Keratinocyte (primary cell): ENCODE measurements around the gene ALDH1L1. TPM values are rescaled to one million over a fixed set of nuclear protein-coding genes. Genes with fewer than 3 reads are reported as not detected.

Experiments used
- DNase-seq: peaks from one replicate; pipeline ENCODE4 v3.0.0-alpha.2; 2011; ENCODE audit warnings: low read depth, missing footprints, low spot score
- FAIRE-seq: peaks from 2 replicates; lab custom pipeline; 2011; peaks lifted over from hg19 to GRCh38; lab: Jason Lieb, UNC
- H2AFZ ChIP-seq: 2 replicates; pipeline ENCODE4 v1.6.0; 2012; ENCODE audit warnings: low read length, control low read depth, inconsistent platforms; ENCODE audit not compliant: control insufficient read depth
- H3K27ac ChIP-seq: 2 replicates; pipeline ENCODE4 v1.5.1; 2011; ENCODE audit warnings: low read length; ENCODE audit not compliant: control insufficient read depth, insufficient read depth
- H3K27me3 ChIP-seq: 3 replicates; pipeline ENCODE4 v1.6.0; 2011; ENCODE audit warnings: low read length; ENCODE audit not compliant: control insufficient read depth, insufficient read depth; ENCODE audit errors: extremely low read depth
- H3K36me3 ChIP-seq, 2 experiments: 2 replicates in 1 of 2; 3 replicates in 1 of 2; pipeline ENCODE4 v1.5.1; 2011; ENCODE audit warnings: low read length in 2 of 2, mild to moderate bottlenecking in 1 of 2; ENCODE audit not compliant: control insufficient read depth in 2 of 2, insufficient read depth in 2 of 2; ENCODE audit errors: extremely low read depth in 1 of 2
- H3K4me1 ChIP-seq: 3 replicates; pipeline ENCODE4 v1.5.1; 2011; ENCODE audit warnings: low read length; ENCODE audit not compliant: control insufficient read depth, insufficient read depth; ENCODE audit errors: extremely low read depth
- H3K4me2 ChIP-seq: 3 replicates; pipeline ENCODE4 v1.6.0; 2011; ENCODE audit warnings: low read depth, low read length; ENCODE audit not compliant: control insufficient read depth, insufficient read depth; ENCODE audit errors: extremely low read depth
- H3K4me3 ChIP-seq, 3 experiments: fragments of 200-600 bp in 1 of 3; sonication (generic) in 1 of 3; 2 replicates in 2 of 3; 3 replicates in 1 of 3; pipeline ENCODE4 v1.5.1; 2011 to 2016; ENCODE audit warnings: low read length in 3 of 3, mild to moderate bottlenecking in 3 of 3, control low read depth in 2 of 3, inconsistent platforms in 1 of 3, low read depth in 1 of 3, mixed read lengths in 1 of 3, mixed run types in 1 of 3, moderate library complexity in 1 of 3; ENCODE audit not compliant: control insufficient read depth in 2 of 3, insufficient read depth in 2 of 3; ENCODE audit errors: extremely low read depth in 1 of 3
- H3K79me2 ChIP-seq: 2 replicates; pipeline ENCODE4 v1.6.0; 2012; ENCODE audit warnings: low read length; ENCODE audit not compliant: control insufficient read depth, insufficient read depth
- H3K9ac ChIP-seq: 3 replicates; pipeline ENCODE4 v1.6.0; 2011; ENCODE audit warnings: low read length; ENCODE audit not compliant: control insufficient read depth, insufficient read depth; ENCODE audit errors: extremely low read depth
- H3K9me1 ChIP-seq: 3 replicates; pipeline ENCODE4 v1.6.0; 2011; ENCODE audit warnings: low read length; ENCODE audit not compliant: control insufficient read depth, insufficient read depth; ENCODE audit errors: extremely low read depth
- H3K9me3 ChIP-seq: 2 replicates; pipeline ENCODE4 v1.5.1; 2012; ENCODE audit warnings: low read depth, low read length; ENCODE audit not compliant: control insufficient read depth
- H4K20me1 ChIP-seq: 3 replicates; pipeline ENCODE4 v1.6.0; 2011; ENCODE audit warnings: low read length; ENCODE audit not compliant: control insufficient read depth, insufficient read depth; ENCODE audit errors: extremely low read depth
- EZH2 ChIP-seq: IDR thresholded peaks from one replicate; pipeline ENCODE4 v1.6.1; 2012; ENCODE audit warnings: inconsistent platforms, mild to moderate bottlenecking, low read length, moderate library complexity
- dilution Hi-C: fragments of 300-500 bp; cut with MboI; formaldehyde crosslinking; loops from one replicate; pipeline ENCODE4 v1.7.0; 2020; ENCODE audit warnings: low sequenced_read_pairs; ENCODE audit not compliant: extremely low pct_ligation_motif_present
- polyA plus RNA-seq, 5 experiments: library from polyadenylated mRNA; depleted of rRNA in 3 of 5; stranded (reverse) in 3 of 5; stranded (forward) in 1 of 5; unstranded in 1 of 5; fragments of >200 nt; gene quantifications; 1 replicate in 1 of 5; 2 replicates in 3 of 5; 3 replicates in 1 of 5; pipeline versions ENCODE4 v1.2.1 to v1.2.3, GENCODE V29; 2011 to 2012; ENCODE audit warnings: missing spikeins in 2 of 5, low read depth in 1 of 5, low replicate concordance in 1 of 5
- TF ChIP-seq, protein P1 (sequence below), 3 experiments: IDR thresholded peaks in 1 of 3; conservative IDR thresholded peaks in 1 of 3; optimal IDR thresholded peaks in 1 of 3; 2 replicates in 2 of 3; 3 replicates in 1 of 3; pipeline versions ENCODE3 to v1.5.1; 2011; ENCODE audit warnings: low read length in 3 of 3, mild to moderate bottlenecking in 3 of 3, moderate library complexity in 2 of 3, control low read depth in 1 of 3, inconsistent platforms in 1 of 3; ENCODE audit not compliant: insufficient read depth in 2 of 3; ENCODE audit errors: extremely low read depth in 1 of 3

The ALDH1L1 gene
- polyA plus RNA-seq, 1 donor (not counting 4 experiments of a cell fraction or from before 2014, with no cell fraction given), result 0.35 TPM

DNA sequence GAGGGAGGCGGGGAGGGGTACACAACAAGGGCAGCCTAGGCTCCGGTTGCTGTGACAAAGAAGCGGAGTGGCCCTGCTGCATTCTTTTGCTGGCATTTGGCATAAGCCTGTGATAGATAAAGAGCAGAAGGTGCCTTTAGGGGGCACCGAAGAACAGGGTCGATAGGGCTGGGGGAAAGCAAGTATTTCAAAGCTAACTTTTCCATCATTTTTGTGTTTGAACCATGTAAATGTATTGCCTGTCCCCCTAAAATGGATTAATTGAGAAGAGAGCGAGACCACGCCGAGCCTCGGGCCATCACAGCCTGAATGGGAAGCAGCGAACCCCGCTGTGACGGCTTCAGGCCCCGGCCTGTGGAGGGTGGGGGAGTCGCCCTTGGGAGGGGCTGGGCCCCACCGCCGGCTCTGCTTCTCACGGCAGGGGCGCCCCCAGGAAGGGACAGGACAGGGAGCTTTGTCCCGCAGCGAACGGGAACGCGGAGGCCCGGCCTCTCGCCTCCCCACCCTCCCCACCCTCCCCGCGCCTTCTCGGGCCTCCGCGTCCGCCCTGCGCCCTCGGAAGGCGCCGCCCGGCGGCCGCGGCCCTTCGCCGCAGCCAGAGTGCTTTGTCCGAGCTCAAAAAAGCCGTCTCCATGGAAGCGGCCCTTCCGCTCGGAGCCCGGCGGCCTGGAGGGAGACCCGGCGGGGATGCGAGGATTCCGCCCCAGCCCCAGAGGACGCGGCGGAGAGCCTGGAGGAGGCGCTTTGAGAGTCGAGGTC lies 32.4 kb upstream of the ALDH1L1 start:
- FAIRE-seq (no peak), DNase-seq (no peak)
- dilution Hi-C loops, result no loop called here
- Histone ChIP-seq H3K36me3 (no peaks in the 10 kb centered on the region), H2AFZ (peak overlapping the region; percentile 81), H4K20me1 (no peaks in the 10 kb centered on the region), H3K4me2 (peak overlapping the region; percentile 58), H3K9ac (peak overlapping the region; percentile 24), H3K79me2 (no peaks in the 10 kb centered on the region), H3K9me3 (no peaks in the 10 kb centered on the region), H3K27ac (no peak overlapping the region), H3K4me3 (peak overlapping the region in 1 of 3 experiments; percentile 44), H3K4me1 (peaks cover 37% of the 10 kb centered on the region), H3K9me1 (no peaks in the 10 kb centered on the region), H3K27me3 (no peaks in the 10 kb centered on the region)
- TF ChIP-seq, protein P1, sequence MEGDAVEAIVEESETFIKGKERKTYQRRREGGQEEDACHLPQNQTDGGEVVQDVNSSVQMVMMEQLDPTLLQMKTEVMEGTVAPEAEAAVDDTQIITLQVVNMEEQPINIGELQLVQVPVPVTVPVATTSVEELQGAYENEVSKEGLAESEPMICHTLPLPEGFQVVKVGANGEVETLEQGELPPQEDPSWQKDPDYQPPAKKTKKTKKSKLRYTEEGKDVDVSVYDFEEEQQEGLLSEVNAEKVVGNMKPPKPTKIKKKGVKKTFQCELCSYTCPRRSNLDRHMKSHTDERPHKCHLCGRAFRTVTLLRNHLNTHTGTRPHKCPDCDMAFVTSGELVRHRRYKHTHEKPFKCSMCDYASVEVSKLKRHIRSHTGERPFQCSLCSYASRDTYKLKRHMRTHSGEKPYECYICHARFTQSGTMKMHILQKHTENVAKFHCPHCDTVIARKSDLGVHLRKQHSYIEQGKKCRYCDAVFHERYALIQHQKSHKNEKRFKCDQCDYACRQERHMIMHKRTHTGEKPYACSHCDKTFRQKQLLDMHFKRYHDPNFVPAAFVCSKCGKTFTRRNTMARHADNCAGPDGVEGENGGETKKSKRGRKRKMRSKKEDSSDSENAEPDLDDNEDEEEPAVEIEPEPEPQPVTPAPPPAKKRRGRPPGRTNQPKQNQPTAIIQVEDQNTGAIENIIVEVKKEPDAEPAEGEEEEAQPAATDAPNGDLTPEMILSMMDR (optimal IDR thresholded peaks at IDR 0.05 in 1 of 3, IDR thresholded peaks at IDR 0.05 in 1 of 3, conservative IDR thresholded peaks at IDR 0.05 in 1 of 3; ENCODE audit: extremely low read depth in 1 of 3, insufficient read depth in 2 of 3, low read length in 3 of 3), result peak; percentile 11 to 39 (median 39)
- TF ChIP-seq EZH2, result no peak

DNA sequence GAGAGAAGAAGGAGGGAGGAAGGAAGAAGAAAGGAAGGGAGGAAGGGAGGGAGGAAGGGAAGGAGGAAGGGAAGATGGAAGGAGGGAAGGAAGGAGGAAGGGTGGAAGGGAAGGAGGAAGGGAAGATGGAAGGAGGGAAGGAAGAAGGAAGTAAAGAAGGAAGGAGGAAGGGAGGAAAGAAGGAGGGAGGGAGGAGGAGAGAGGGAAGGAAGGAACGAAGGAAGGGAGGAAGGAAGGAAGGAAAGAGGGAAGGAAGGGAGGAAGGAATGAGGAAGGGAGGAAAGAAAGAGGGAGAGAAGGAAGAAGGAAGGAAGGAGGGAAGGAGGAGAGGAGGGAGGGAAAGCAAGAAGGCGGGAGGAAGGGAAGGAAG lies 31.8 kb upstream of the ALDH1L1 start:
- no peaks in the 10 kb centered on the region for H3K9me1 ChIP-seq
- H3K9ac ChIP-seq, result no peak overlapping the region
- peak overlapping the region; percentile 52 for H2AFZ ChIP-seq
- no peaks in the 10 kb centered on the region for H4K20me1 ChIP-seq
- no peaks in the 10 kb centered on the region for H3K27me3 ChIP-seq
- H3K4me3 ChIP-seq, result no peak overlapping the region
- H3K4me2 ChIP-seq, result peak overlapping the region; percentile 35
- no peak overlapping the region for H3K27ac ChIP-seq
- FAIRE-seq (no peak), DNase-seq (no peak)
- H3K4me1 ChIP-seq, result peaks cover 40% of the 10 kb centered on the region
- no peaks in the 10 kb centered on the region for H3K36me3 ChIP-seq
- TF ChIP-seq EZH2, result no peak
- TF ChIP-seq, protein P1 (optimal IDR thresholded peaks at IDR 0.05 in 1 of 3, IDR thresholded peaks at IDR 0.05 in 1 of 3, conservative IDR thresholded peaks at IDR 0.05 in 1 of 3; ENCODE audit: extremely low read depth in 1 of 3, insufficient read depth in 2 of 3, low read length in 3 of 3), result no peak
- no peaks in the 10 kb centered on the region for H3K79me2 ChIP-seq
- no peaks in the 10 kb centered on the region for H3K9me3 ChIP-seq
- dilution Hi-C loops, result no loop called here
